CD4-positive, alpha-beta T cell treated with Interleukin-15 for 1 hour (primary cell): ENCODE results near the gene TLNRD1.
A peak's percentile ranks its signal among the peaks of the same experiment; 100 is the strongest.

ENCODE experiments used
- DNase-seq: peaks from one replicate; pipeline ENCODE4 v3.0.0-alpha.2; 2020

TLNRD1 gene

DNA sequence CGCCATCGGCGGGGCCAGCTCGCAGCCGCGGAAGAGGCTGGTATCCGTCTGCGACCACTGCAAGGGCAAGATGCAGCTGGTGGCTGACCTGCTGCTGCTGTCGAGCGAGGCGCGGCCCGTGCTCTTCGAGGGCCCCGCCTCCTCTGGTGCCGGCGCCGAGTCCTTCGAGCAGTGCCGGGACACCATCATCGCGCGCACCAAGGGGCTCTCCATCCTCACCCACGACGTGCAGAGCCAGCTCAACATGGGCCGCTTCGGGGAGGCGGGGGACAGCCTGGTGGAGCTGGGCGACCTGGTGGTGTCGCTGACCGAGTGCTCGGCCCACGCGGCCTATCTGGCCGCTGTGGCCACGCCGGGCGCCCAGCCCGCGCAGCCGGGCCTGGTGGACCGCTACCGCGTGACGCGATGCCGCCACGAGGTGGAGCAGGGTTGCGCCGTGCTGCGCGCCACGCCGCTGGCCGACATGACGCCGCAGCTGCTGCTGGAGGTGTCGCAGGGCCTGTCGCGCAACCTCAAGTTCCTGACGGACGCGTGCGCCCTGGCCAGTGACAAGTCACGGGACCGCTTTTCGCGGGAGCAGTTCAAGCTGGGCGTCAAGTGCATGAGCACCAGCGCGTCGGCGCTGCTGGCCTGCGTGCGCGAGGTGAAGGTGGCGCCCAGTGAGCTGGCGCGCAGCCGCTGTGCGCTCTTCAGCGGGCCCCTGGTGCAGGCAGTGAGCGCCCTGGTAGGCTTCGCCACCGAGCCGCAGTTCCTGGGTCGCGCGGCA is 1.8 kb downstream of the TLNRD1 start:
- DNase-seq: no peak

DNA sequence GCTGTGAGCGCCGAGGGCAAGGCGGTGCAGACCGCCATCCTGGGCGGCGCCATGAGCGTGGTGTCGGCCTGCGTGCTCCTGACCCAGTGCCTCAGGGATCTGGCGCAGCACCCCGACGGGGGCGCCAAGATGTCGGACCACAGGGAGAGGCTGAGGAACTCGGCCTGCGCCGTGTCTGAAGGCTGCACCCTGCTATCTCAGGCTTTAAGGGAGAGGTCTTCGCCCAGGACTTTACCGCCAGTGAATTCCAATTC is 2.3 kb downstream of the TLNRD1 start:
- no peak for DNase-seq

DNA sequence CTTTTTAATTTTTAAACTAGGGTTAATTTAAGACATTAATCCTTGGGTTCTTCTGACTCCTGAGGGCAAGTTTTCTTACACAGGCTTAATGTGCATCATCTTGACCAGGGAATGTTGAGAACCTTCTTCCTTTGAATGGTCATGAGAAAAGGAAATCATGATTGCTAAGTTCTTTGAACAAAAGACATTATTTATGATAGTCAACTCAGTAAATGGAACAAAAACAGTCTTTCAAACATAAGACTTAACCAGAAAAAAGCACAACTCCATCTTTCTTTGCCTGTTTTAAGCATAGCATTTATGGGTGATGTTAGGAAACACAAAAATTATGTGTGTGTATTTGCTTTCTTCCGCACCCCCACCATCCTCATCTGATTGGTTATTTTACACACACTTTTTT is 5.4 kb downstream of the TLNRD1 start:
- no peak for DNase-seq

DNA sequence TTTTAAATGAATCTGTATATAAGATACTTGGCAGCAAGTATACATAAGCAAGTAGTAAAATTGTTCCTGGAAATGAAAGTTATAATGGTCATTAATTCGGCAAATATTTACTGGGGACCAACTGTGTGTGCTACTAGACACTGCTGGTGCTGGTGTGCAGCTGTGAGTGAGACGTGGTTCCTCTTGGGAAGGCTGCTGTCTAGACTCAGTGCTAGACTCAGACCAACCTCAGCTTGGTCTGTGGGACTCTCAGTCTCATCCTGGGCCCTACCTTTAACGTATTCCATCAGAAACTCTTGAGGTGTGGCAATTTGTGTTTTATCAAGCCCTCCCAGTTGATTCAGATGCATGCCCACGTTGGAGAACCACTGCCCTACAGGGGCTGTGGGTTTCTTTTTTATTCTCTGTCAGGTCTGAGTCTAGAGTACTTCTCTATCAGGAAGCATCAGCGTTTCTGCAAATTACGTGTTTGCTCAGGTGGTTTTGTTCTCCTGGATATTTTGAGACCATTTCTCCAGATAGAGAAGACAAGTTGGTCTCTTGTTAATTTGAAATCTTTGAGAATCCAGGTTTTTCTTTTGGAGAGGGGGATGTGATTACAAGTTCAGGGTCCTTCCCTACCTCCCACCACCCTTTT is 6.8 kb downstream of the TLNRD1 start:
- no peak for DNase-seq

DNA sequence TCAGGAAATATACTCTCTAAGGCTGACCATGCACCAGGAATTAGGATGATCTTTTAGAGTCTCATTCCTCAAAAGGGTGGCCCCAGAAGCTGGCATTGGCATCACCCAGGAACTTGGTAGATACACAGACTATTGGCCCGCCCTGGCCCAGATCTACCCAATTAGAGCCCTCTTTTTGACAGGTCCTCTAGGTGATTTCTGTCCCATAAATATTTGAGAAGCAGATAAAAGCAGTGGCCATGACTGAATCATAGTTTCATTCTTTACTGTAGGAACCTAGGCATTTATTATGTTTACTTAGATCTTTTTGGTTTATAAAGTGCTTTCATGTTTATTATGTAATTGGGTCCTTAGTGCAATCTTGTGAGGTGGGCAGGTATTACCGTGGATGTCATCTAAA is 7.6 kb downstream of the TLNRD1 start:
- no peak for DNase-seq

DNA sequence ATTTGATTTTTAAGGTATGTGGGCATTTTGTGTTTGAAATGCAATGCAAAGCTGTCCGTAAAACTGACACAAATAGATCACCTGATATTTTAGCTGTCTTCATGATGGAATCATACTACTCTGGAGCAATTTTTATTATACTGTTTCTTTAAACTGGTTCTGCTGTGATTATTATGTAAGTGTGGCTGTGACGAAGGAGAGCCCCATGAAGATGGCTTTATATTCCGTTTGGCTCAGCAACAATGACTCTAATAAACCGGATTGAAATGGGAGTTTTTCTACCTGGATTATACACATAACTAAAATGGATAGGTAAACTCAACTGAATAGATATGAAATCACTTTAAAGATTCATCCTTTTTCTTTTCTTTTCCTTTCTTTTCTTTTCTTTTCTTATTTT is 9.4 kb downstream of the TLNRD1 start:
- DNase-seq: no peak

DNA sequence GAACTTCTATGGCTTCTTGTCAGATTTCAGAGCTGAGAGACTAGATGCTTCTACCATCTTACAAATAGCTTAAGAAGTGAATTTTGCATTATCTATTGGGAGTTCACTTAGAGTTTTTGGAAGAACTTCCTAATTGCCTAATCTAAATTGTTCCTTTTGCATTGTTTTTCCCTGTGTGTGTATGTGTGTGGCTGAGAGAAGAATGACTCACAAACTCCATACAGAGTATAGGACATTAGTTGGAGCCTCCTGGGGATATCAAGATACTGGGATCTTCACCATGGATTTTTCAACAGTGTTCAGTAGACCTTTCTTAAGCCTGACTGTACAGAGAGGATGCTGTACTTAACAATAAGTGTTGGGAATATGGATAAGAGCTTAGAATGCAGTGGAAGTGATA is 10.9 kb downstream of the TLNRD1 start:
- DNase-seq: no peak

DNA sequence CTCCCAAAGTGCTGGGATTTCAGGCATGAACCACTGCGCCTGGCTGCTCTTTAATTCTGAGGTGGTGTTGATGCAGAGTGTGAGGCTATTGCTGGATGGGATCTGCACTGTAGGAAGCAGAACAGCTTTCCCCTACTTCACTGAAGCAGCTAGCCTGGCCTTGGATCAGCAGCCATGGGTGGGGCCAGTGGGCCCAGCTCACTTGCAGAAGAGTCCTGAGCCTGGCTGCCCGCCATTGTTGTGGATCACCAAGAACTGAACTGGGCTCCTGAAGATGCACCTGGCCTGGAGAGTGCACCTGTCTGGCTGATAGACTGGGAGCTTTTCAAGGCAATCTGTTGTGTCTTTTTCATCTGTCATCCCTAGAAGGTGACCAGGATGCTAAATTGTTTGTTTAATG is 11.9 kb downstream of the TLNRD1 start:
- no peak for DNase-seq

DNA sequence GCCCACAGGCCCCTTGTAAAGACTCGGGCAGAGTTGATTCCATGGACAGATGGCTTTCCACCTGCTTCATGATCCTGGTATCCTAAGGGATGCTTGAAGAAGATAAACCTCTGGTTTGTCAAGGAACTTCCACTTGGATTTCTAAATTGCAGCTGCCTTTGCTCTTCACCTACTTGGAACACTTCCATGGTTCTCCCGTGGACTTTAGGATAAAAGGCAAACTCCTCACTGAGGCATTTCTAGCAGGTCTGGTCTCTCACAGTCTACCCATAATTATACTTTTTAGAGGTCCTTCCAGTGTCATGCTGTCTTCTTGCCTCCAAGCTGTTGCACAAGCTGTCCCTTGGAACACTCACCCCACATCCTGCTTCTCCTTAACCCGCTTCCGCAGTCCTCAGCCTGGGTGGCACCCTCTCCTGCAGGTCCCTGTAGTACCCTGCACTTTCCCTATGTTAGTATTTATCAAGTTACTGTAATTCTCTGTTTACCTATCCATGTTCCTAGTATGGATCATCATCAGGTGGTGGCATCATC is 12.7 kb downstream of the TLNRD1 start:
- no peak for DNase-seq

DNA sequence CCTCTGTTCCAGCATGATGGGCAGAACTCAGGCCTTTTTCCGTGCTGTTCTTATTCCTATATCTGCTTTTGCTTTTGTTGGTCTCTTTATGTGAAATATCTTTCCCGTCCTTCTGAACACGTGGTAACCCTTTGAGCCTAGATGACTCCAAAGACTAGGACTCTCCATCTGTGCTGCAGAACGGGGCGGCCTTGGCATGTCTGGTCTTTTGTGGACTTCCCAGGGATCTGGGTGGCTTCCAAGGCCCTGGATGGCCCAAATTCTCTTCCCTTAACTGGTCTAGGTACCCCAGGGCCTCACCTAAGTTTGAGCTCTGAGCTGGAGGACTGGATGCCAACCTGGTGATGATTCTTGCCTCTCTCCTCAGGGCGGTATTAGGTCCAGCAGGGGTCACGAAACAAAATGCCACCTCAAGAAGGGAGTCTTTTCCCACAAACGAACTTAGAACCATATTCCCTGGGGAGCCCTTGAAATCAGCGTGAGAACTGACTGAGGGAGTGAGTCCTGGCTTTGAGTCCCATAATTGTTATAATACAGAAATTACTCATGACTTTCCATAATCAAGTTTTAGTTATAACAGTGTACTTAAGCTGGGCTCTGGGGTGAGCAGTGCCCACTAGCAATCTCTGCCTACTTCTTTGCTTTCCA is 13.8 kb downstream of the TLNRD1 start:
- DNase-seq: no peak

DNA sequence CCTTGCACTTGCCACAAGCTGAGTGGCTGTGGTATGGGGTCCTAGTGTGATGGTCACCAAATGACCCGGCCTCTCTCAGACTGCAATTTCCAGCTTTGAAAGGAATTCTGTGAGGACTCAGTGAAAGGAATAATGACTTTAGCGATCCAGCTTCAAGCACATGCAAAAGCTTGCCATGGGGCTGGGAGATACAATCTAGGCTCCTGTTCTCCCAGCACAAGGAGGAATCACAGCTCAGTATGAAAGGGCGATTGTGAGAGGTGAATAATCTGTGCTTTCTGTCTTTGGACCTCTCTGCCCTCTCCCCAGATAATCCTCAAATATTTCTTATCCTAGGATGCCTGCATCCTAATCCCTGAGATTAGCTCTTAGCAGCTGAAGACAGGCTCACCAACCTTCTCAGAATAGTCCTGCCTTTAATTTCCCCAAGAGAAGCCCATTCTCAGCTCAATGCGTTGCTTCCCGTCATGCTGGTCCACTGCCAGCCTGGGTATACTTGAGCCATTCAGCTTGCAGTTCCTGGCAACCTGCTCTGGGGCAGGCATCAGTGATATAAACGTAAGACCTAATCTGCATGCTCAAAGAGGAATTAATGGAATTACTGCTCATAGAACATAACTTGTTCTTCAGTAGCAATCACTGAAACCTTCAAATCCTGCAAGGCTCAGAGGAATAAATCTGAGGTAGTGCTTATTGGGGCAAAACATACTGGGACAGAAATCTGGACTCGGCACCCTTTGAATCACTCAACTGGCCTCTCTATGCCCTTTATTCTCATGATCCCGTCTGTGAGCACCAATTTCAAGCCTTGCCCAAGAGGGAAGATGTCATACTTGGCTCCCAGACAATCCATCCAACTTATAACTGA is 15.1 kb downstream of the TLNRD1 start:
- no peak for DNase-seq

DNA sequence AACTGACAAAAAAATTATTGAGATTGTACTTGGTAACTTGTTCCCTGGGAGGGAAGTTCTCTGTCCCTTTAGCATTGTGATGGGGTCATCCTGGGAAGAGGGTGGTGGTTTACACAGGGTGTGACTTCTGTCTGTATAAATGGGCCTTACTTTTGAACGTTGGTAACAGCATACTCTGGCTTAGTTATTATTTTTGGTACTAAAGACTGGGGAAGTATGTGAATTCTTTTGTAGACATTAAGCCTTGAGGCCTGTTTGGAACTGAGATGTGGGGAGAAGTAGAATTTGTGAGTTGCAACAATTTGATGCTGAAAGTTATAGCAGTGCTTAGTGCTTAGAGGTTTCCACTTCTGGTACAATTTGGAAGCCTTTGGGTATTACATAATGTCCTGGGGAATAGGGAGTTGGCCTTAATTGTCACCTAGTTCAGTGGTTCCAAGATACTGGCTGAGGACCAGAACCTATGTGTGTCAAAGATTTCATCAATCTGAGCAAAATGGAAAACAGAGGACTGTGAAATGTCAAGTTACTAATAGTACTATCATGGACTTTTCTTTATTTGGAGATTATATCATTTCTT is 15.9 kb downstream of the TLNRD1 start:
- DNase-seq: no peak

DNA sequence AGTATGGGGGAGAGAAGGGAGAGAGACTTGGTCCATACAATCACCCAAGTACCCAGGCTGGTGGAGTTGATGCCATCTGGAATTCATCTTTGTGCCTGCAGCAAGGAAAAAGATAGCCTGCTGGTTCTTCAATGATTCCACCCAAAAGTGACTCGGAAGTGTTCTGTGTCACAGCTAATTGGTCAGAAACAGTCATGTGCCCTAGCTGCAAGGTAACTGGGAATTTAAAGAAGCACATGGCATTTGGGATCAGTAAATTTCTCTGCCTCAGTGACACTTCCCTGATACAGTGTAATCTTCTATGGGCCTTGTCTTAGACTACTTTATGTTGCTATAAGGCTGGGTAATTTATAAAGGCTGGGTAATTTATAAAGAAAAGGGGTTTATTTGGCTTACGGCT is 17.5 kb downstream of the TLNRD1 start:
- no peak for DNase-seq

DNA sequence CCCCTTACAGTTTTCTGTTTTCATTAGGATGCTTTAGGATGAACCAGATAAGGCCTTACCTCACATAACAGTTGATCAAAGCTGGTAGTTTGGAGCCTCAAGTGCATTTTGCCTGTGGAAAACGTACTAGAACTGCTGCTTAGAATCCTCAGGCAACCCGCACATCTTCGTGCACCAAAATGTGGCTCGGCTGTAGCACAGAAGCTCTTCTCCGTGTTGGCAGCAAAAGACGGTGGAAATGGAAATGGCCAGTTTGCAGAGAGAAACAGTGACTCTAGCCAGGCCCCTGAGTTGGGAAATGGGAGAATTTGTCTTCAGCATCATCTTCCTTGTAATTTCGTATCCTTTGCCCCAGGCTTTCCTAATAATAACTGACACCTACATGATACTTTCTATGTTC is 20.6 kb downstream of the TLNRD1 start:
- no peak for DNase-seq

DNA sequence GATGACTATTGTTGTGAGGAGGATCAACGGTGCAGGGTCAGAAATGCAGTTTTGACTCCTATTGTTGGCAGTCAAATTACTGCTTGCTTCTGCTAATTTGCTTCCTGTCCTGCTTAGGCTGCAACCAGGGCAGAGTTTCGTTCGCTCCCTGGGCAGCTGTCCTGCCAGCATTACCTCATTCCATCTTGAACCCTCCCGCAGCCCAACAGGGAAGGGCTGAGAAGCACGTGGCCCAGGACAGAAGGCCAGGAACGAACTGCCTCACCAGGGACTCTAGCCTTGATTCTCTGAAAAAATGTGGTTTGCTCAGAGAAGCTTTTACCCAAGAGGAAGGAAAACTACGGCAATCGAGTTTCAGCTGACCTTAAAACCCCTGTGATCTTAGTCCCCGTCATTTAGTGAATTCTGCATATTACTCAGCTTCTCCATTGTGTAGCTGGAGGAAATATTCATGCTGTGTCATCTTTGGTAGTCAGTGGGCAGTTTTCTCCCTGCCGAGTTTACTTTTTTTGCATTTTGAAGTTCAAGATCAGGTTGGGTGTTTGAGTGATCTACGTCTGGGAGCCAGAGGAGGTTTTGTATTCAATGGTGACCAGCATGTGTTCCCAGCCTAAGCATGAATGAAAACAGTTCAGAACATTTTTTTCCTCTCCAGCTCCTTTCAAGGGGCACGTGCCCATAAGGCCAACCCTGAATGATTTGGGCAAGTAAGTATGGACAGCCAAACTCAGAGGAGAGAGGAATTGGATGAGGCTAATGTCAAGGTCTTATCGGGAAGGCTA is 23.0 kb downstream of the TLNRD1 start:
- peak; percentile 64 for DNase-seq

DNA sequence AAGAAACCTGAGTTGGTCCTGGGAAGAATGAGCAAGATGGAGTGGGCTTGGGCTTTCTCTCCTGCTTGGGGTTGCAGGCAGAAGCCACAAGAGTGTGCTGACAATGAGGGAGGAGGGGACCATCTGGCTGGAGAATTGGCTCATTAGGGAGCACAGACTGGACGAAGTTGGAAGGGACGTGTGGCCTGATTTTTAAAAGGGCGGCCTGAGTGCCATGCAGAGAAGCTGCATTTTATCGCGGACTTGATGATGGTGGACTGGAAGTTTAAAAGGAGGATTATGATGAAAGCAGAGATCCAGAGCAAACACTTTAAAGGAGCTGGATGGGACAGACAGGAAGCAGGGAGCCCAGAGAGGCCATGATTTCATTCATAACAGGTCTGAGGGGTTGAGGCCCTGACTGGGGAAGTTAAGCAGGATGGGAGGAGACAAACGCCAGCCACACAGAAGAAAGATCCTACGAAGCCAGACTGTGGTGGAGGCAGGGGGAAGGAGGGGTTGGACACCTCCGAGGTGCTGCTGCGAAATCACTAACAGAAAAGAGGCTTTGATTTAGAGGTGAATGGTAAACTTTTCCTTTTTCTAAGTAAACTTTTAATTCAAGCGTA is 23.6 kb downstream of the TLNRD1 start:
- no peak for DNase-seq

DNA sequence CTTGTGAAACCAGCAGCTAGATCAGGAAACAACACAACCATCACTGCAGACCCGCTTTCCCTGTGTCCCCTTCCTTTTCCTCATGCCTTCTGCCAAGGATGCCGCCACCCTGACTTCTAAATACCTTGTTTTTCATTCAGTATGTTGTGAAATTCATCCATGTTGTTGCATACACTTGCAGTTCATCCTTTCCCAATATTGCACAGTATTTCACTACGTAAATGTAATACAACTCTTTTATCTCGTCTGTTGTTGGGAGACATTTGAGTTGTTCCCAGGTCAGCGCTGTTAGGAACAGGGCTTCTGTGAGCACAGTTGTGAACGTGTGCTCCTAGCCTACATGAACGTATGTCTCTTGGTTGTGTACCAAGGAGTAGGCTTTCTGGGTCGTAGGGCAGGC is 24.2 kb downstream of the TLNRD1 start:
- DNase-seq: no peak

DNA sequence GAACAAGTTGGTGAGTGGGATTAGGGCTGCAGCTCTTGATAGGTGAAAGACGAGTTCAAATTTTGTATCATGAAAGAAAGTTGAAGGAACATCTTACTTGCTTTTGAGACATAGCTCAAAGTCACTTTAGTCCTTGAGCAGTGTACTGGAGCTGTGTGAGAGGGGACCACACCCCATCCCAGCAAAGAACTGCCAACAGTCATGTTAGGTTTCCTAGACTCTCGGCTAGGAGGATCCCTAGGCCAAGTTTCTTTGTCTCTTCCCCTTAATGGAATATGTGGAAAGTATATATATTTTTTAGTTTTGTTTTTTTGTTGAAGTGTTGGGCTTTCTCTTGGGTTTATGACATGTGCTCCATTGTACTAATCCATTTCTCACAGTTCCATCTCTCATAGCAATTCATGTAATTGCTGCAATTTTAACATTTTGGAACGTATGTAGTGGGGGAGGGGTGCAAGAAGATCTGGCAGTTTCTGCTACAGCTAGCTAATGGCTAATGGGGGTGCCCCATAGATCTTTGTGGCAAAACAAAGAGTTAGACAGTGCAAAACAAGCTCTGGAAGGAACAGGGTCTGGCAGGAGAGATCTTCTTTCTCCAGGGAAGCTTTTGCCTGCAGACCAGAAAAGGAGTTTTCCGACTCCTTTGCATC is 25.1 kb downstream of the TLNRD1 start:
- DNase-seq: no peak

DNA sequence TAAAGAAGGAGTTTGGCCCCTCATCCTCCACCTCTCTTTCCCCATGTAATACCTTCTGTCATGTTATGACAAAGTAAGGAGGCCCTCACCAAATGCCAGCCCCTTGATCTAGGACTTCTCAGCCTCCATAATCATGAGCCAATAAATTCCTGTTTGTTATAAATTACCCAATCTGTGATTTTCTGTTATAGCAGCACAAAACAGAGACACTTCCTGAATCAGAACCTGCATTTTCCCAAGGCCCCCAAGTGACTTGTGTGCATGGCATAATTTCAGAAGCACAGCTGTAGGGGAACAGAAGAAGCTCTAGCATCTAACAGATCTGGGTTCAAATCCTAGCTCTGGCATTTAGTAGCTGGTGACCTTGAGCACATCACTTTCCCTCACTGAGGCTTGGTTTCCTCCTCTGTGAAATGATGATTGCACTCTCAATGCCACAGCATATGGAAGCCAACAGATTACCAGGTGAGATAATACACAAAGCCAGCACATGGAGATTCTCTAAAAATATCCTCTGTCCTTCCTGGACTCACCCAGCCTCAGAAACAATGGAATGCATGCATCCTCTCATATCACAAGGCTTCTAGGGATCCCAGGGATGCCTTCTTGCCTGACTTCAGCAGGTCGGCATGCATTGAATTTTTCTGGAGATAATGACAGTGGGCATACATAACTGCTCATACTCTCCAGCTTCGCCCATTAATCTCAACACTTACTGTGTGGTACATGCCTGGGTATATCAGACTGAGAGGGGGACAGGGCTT is 26.3 kb downstream of the TLNRD1 start:
- DNase-seq: no peak
